Osteocyte (in vitro differentiated cells): Measurements from ENCODE around the gene SYNJ2. TPM values are rescaled to one million over a fixed set of nuclear protein-coding genes. Genes with fewer than 3 reads are reported as not detected.
A peak's percentile ranks its signal among the peaks of the same experiment; 100 is the strongest.

ENCODE experiments used
- DNase-seq: peaks from one replicate; pipeline ENCODE4 v3.0.0; 2021; ENCODE audit warnings: mixed read lengths; ENCODE audit not compliant: unreplicated experiment; ENCODE audit errors: extremely low spot score
- H3K27ac Mint-ChIP-seq: one replicate; pipeline ENCODE4 v1.8.0; 2021; ENCODE audit warnings: mild to moderate bottlenecking, mixed read lengths; ENCODE audit not compliant: unreplicated experiment
- H3K27me3 Mint-ChIP-seq: one replicate; pipeline ENCODE4 v1.8.0; 2021; ENCODE audit warnings: mixed read lengths; ENCODE audit not compliant: unreplicated experiment
- H3K36me3 Mint-ChIP-seq: one replicate; pipeline ENCODE4 v1.8.0; 2021; ENCODE audit warnings: mixed read lengths; ENCODE audit not compliant: unreplicated experiment
- H3K4me1 Mint-ChIP-seq: one replicate; pipeline ENCODE4 v1.8.0; 2021; ENCODE audit warnings: mixed read lengths; ENCODE audit not compliant: unreplicated experiment
- H3K4me3 Mint-ChIP-seq: one replicate; pipeline ENCODE4 v1.8.0; 2021; ENCODE audit warnings: mild to moderate bottlenecking, moderate library complexity, mixed read lengths; ENCODE audit not compliant: unreplicated experiment
- H3K9me3 Mint-ChIP-seq: one replicate; pipeline ENCODE4 v1.8.0; 2021; ENCODE audit warnings: mixed read lengths; ENCODE audit not compliant: unreplicated experiment
- total RNA-seq: library from RNA; stranded (reverse); gene quantifications from 2 replicates; pipeline ENCODE4 v1.2.1, GENCODE V29; 2021
- TF ChIP-seq, protein P1 (sequence below): fragments of 200-600 bp; sonication (generic); IDR thresholded peaks from 2 replicates; pipeline ENCODE4 v1.5.0; 2021; ENCODE audit warnings: antibody characterized with exemption, mild to moderate bottlenecking, moderate library complexity

SYNJ2 gene
- total RNA-seq, 1 donor from 2014 or later, result 94.5 TPM

DNA sequence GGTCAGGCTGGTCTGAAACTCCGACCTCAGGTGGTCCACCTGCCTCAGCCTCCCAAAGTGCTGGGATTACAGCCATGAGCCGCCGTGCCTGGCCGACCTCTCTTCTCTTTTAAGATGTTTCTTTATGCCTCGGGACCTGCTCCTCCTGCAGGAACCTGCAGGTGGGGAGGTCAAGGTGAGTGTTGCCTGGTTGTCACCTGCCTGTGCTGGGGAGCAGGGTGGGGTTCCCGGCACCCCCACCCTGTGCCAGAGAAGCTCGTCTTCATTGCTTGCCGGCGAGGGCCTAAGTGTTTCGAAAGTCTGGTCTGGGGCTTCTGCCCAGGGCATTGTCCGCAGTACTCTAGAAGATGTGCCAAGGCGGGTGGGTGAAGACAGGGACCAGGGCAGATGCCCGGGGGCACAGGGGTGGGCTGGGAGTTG is 36.0 kb downstream of the SYNJ2 start:
- TF ChIP-seq, protein P1, sequence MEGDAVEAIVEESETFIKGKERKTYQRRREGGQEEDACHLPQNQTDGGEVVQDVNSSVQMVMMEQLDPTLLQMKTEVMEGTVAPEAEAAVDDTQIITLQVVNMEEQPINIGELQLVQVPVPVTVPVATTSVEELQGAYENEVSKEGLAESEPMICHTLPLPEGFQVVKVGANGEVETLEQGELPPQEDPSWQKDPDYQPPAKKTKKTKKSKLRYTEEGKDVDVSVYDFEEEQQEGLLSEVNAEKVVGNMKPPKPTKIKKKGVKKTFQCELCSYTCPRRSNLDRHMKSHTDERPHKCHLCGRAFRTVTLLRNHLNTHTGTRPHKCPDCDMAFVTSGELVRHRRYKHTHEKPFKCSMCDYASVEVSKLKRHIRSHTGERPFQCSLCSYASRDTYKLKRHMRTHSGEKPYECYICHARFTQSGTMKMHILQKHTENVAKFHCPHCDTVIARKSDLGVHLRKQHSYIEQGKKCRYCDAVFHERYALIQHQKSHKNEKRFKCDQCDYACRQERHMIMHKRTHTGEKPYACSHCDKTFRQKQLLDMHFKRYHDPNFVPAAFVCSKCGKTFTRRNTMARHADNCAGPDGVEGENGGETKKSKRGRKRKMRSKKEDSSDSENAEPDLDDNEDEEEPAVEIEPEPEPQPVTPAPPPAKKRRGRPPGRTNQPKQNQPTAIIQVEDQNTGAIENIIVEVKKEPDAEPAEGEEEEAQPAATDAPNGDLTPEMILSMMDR, result no peak
- Mint-ChIP-seq H3K27me3 (no peaks in the 10 kb centered on the region), H3K36me3 (peaks cover 30% of the 10 kb centered on the region), H3K4me1 (peaks cover 73% of the 10 kb centered on the region), H3K9me3 (no peaks in the 10 kb centered on the region), H3K27ac (peak overlapping the region; percentile 93), H3K4me3 (peak overlapping the region; percentile 59)
- DNase-seq, result no peak

DNA sequence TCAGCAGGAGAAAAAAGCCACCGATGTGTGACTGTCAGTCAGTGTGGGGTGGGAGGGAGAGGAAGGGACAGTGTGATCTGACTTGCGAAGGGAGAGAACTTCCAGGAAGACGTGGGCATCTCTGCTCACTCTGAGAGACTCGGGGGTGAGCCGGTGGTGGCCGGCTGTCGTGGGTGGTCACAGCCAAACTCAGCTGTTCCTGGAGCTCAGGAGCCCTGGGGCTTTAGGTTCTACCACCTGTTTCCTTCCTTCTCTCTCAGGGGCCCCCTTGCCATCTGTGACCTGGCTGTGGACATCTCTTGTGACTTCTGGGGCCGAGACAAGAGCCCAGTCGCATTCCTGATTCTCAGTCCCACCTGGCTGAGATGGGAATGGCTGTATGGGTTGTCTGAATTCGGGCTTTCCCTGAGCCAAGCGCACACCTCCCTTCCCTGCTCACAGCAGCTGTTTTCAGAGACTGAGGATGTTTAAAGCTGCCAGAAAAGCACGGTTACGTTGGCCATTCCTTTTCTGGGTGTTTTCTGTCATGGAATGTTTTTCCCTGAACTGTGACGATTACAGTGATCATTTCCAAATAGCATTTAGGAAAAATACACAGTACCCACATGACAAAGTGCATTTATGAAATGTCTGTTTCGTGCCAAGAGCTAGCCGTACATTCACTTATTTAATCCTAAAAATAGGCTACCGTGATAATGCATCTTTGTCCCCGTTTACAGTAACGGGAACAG is 36.5 kb downstream of the SYNJ2 start:
- Mint-ChIP-seq H3K27me3 (no peaks in the 10 kb centered on the region), H3K9me3 (no peaks in the 10 kb centered on the region), H3K27ac (peak overlapping the region; percentile 93), H3K4me3 (peak overlapping the region; percentile 59), H3K36me3 (peaks cover 26% of the 10 kb centered on the region), H3K4me1 (peaks cover 76% of the 10 kb centered on the region)
- TF ChIP-seq, protein P1, result no peak
- no peak for DNase-seq

DNA sequence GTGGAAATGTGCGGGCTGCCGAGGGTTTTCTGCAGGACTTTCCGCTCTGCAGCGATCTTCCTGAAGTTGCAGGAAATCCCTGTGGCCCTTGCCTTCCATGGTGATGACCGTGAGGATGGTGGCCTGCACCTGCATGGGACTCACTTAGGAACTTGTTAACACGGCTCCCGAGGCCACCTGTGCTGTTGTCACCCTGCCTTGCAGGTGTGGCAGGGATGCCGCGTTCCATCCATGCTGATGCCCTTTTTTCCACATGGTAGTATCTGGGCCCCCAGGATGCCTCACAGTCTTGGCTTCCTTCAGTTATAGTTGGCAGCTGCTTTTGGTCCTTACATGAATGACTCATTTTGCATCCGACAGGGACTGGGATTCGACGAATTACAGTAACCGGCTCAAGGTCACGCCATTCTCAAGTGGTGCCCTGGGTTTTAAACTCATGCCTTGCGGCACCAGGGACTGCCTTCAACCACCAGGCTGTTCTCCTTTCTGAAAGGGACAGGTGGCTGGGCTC is 37.2 kb downstream of the SYNJ2 start:
- TF ChIP-seq, protein P1, result no peak
- DNase-seq, result no peak
- H3K27ac Mint-ChIP-seq, result peak overlapping the region; percentile 93
- H3K36me3 Mint-ChIP-seq, result peaks cover 26% of the 10 kb centered on the region
- H3K27me3 Mint-ChIP-seq, result no peaks in the 10 kb centered on the region
- H3K9me3 Mint-ChIP-seq, result no peaks in the 10 kb centered on the region
- peak overlapping the region; percentile 14 for H3K4me3 Mint-ChIP-seq
- peaks cover 73% of the 10 kb centered on the region for H3K4me1 Mint-ChIP-seq

DNA sequence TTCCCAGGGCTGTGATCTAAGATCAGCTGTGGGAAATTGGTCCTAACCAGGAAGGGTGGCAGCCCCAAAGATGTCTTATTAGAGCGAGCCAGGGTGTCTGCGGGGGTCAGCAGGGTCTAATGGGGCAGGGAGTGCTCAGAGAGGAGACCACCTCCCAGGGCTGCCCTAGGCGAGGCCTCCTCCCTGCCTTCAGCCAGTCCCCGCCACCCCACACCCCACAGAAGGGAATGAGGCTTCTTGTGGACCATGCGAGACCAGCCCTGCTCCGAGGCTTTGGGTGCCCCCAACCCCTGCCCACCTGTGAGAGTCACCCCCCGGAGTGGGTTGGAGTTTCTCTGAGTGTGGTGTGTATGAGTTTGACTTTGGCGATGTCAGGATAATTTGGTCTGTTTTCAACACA is 37.8 kb downstream of the SYNJ2 start:
- peaks cover 26% of the 10 kb centered on the region for H3K36me3 Mint-ChIP-seq
- TF ChIP-seq, protein P1, result no peak
- DNase-seq, result no peak
- H3K27me3 Mint-ChIP-seq, result no peaks in the 10 kb centered on the region
- no peak overlapping the region for H3K4me3 Mint-ChIP-seq
- peak overlapping the region; percentile 93 for H3K27ac Mint-ChIP-seq
- no peaks in the 10 kb centered on the region for H3K9me3 Mint-ChIP-seq
- H3K4me1 Mint-ChIP-seq, result peaks cover 72% of the 10 kb centered on the region

DNA sequence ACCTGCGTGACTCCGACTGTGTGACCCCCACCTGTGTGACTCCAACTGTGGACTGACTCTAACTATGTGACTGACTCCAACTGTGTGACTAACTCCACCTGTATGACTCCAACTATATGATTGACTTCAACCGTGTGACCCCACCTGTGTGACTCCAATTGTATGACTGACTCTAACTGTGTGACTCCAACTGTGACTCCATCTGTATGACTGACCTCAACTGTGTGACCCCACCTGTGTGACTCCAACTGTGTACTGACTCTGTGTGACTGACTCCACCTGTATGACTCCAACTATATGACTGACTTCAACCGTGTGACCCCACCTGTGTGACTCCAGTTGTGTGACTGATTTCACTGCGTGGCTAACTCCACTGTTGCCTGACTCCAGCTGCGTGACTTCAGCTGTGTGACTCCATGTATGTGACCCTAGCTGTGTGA is 38.6 kb downstream of the SYNJ2 start:
- Mint-ChIP-seq H3K4me3 (no peak overlapping the region), H3K4me1 (peaks cover 70% of the 10 kb centered on the region), H3K9me3 (no peaks in the 10 kb centered on the region), H3K36me3 (peaks cover 28% of the 10 kb centered on the region), H3K27me3 (no peaks in the 10 kb centered on the region), H3K27ac (peak overlapping the region; percentile 93)
- TF ChIP-seq, protein P1, result no peak
- DNase-seq, result no peak
